Ovary (tissue), 9 donors: ENCODE results near the gene PSMD2. TPM values are rescaled to one million over a fixed set of nuclear protein-coding genes. Genes with fewer than 3 reads are reported as not detected.

Experiments used
- DNase-seq, 5 donors: peaks; one replicate each; pipeline ENCODE4 v3.0.0-alpha.2; 2019 to 2020
- H3K27ac ChIP-seq, 2 donors: fragments of 200-600 bp; one replicate each; pipeline versions ENCODE4 v1.5.1 to v1.8.0; 2019 to 2022
- H3K27me3 ChIP-seq: fragments of 200-600 bp; one replicate; pipeline ENCODE4 v1.8.0; 2022
- H3K36me3 ChIP-seq: fragments of 200-600 bp; sonication (generic); one replicate; pipeline ENCODE4 v1.5.1; 2019
- H3K4me1 ChIP-seq: one replicate; pipeline ENCODE4 v1.8.1; 2013; ENCODE audit warnings: mild to moderate bottlenecking, moderate library complexity; ENCODE audit not compliant: insufficient read depth
- H3K4me3 ChIP-seq: fragments of 200-600 bp; sonication (generic); one replicate; pipeline ENCODE4 v1.5.1; 2017
- H3K9me3 ChIP-seq, 2 donors: fragments of 200-600 bp in 1 of 2; sonication (generic) in 1 of 2; one replicate each; pipeline versions ENCODE4 v1.5.1 to v1.8.1; 2013 to 2019; ENCODE audit warnings: mild to moderate bottlenecking in 1 of 2, moderate library complexity in 1 of 2
- CTCF ChIP-seq, 3 donors: fragments of 450-650 bp in 2 of 3; fragments of 200-600 bp in 1 of 3; IDR thresholded peaks; one replicate each; pipeline versions ENCODE4 v1.5.1 to v1.8.0; 2016 to 2022; ENCODE audit warnings: antibody characterized with exemption in 3 of 3, mild to moderate bottlenecking in 1 of 3
- EP300 ChIP-seq: sonication (generic); formaldehyde crosslinking; IDR thresholded peaks from one replicate; pipeline ENCODE4 v1.6.1; 2017; ENCODE audit warnings: antibody characterized with exemption
- POLR2A ChIP-seq: fragments of 450-650 bp; IDR thresholded peaks from one replicate; pipeline ENCODE4 v1.6.1; 2017; ENCODE audit warnings: antibody characterized with exemption, mild to moderate bottlenecking, moderate library complexity
- WGBS, 3 donors: extraction: QIAGEN DNeasy Blood & Tissue Kit in 1 of 3; methylation state at CpG; one replicate each; pipeline versions ENCODE4 v1.1.5 to v1.1.7; 2013 to 2017; 5-methylcytosine and 5-hydroxymethylcytosine counted together
- intact Hi-C, 4 donors: fragments of 100-400 bp; cut with DNase I; formaldehyde crosslinking; loops; one replicate each; pipeline versions ENCODE4 v1.11.0 to v1.15.1; 2022 to 2023
- polyA plus RNA-seq, 2 donors: library from polyadenylated mRNA; stranded (reverse); fragments of 200-250 nt in 1 of 2; fragments of 350-450 nt in 1 of 2; fragmentation: Illumina TruSeq in 1 of 2; extraction: RNeasy Lipid Tissue Mini Kit (QIAGEN cat#74804) in 1 of 2; gene quantifications; one replicate each; pipeline ENCODE4 v1.2.3, GENCODE V29; 2013 to 2014
- total RNA-seq, 7 donors: library from RNA; depleted of rRNA in 2 of 7; stranded (reverse); fragments of >200 nt in 2 of 7; fragmentation: NEBNext Ultra II Directional in 3 of 7; extraction: Animal tissue kit (Norgen Biotek cat#: 25700) in 3 of 7; gene quantifications; one replicate each; pipeline versions ENCODE4 v1.1.0 to v1.2.4, GENCODE V29; 2016 to 2023
- donor health status: DM: no; HTN: no; CAD: no; lungs with moderate emphysema.
- donor health status: DM: no; HTN: no; CAD: no.
- donor health status: Bipolar disorder and iron deficiency.
- donor health status: DM: yes; HTN: yes; CAD: no.
- donor health status: DM: no; HTN: no; CAD: no.
- donor health status: DM: yes; HTN: yes; CAD: no.

The PSMD2 gene
- total and polyA plus RNA-seq, 9 donors: 74.4 to 177 (median 138) TPM

GRCh38 chr3:184289426-184289938, 9.6 kb upstream of the PSMD2 start:
- no peaks in the 10 kb centered on the region for H3K9me3 ChIP-seq
- no peak overlapping the region for H3K27ac ChIP-seq
- TF ChIP-seq CTCF (IDR thresholded peaks at IDR 0.05) (peak in 1 of 3 donors; percentile 14), POLR2A (no peak)
- no peaks in the 10 kb centered on the region for H3K27me3 ChIP-seq
- 5 to 12% (median 5%) methylated on average over 10 of the region's 10 CpGs for WGBS, 3 donors
- H3K4me3 ChIP-seq: no peak overlapping the region
- H3K4me1 ChIP-seq: no peaks in the 10 kb centered on the region
- H3K36me3 ChIP-seq: no peaks in the 10 kb centered on the region
- DNase-seq: peak in 1 of 5 donors; percentile 39
- intact Hi-C loops: no loop called here

DNA sequence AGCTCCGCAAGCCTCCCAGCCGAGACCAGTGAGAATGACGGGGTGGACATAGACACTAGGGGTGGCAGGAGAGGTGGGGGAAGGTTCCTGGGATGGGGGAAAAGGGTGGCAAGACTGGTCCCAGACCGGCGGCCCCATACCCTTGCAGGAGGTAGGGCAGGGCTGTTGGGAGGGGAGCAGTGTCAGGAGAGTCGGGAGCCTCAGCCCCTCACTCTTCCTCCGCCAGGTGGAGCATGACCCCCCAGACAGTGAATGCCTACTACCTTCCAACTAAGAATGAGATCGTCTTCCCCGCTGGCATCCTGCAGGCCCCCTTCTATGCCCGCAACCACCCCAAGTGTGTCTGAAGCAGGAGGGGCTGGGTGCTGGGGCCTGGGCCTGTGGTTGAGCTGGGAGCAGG, 8.7 kb upstream of the PSMD2 start:
- Histone ChIP-seq H3K27ac (no peak overlapping the region), H3K27me3 (no peaks in the 10 kb centered on the region), H3K36me3 (no peaks in the 10 kb centered on the region), H3K4me1 (no peaks in the 10 kb centered on the region), H3K4me3 (no peak overlapping the region), H3K9me3 (no peaks in the 10 kb centered on the region)
- intact Hi-C loops: loop anchor here in 1 of 4 donors (10.0 kb wide), 1 partner anchor 224 kb away; no protein-coding TSS in a partner anchor
- TF ChIP-seq CTCF (IDR thresholded peaks at IDR 0.05): no peak
- TF ChIP-seq POLR2A: no peak
- no peak for TF ChIP-seq EP300
- 80 to 89% (median 80%) methylated on average over 10 of the region's 10 CpGs for WGBS, 3 donors
- no peak for DNase-seq

GRCh38 chr3:184291044-184291737, 7.8 kb upstream of the PSMD2 start:
- no peaks in the 10 kb centered on the region for H3K27me3 ChIP-seq
- H3K4me1 ChIP-seq: no peaks in the 10 kb centered on the region
- H3K27ac ChIP-seq: no peak overlapping the region
- TF ChIP-seq CTCF (IDR thresholded peaks at IDR 0.05) (no peak), POLR2A (no peak), EP300 (no peak)
- DNase-seq: no peak
- WGBS, 3 donors: 87 to 89% (median 88%) methylated on average over 22 of the region's 22 CpGs
- no peaks in the 10 kb centered on the region for H3K36me3 ChIP-seq
- no peaks in the 10 kb centered on the region for H3K9me3 ChIP-seq
- H3K4me3 ChIP-seq: no peak overlapping the region
- intact Hi-C loops: loop anchor here in 1 of 4 donors (10.0 kb wide), 1 partner anchor 224 kb away; no protein-coding TSS in a partner anchor

DNA sequence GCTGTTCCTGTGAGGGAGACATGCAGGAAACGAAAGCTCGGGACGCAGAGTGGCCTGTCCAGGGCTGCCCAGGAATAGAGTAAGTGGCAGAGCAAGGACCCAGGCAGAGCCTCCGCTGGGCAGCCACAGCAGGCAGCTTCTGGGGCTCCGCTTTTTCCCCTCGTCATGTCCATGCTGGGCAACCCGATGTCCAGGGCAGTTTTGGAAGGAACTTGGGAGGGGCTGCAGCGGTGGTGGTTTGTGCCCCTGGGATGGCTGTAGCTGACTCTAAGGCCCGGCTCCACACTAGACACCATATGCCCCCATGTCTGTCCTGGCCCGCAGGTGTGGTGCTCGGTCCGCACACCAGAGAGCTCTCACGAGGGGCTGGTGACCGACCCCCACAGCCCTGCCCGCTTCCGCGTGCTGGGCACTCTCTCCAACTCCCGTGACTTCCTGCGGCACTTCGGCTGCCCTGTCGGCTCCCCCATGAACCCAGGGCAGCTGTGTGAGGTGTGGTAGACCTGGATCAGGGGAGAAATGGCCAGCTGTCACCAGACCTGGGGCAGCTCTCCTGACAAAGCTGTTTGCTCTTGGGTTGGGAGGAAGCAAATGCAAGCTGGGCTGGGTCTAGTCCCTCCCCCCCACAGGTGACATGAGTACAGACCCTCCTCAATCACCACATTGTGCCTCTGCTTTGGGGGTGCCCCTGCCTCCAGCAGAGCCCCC, 7.1 kb upstream of the PSMD2 start:
- Histone ChIP-seq H3K9me3 (no peaks in the 10 kb centered on the region), H3K4me3 (no peak overlapping the region), H3K36me3 (no peaks in the 10 kb centered on the region), H3K4me1 (no peaks in the 10 kb centered on the region), H3K27ac (no peak overlapping the region), H3K27me3 (no peaks in the 10 kb centered on the region)
- WGBS, 3 donors: 85 to 92% (median 90%) methylated on average over 21 of the region's 21 CpGs
- intact Hi-C loops: loop anchor here in 1 of 4 donors (10.0 kb wide), 1 partner anchor 223 kb away; no protein-coding TSS in a partner anchor
- TF ChIP-seq POLR2A (no peak), CTCF (IDR thresholded peaks at IDR 0.05) (no peak), EP300 (no peak)
- no peak for DNase-seq
